T-helper 17 cell (primary cell): ENCODE results near the gene FUT3. TPM values are rescaled to one million over a fixed set of nuclear protein-coding genes. Genes with fewer than 3 reads are reported as not detected.
A peak's percentile ranks its signal among the peaks of the same experiment; 100 is the strongest.
"Not testable (repeated sequence)": the region's sequence is repeated elsewhere in the genome, so short reads cannot be mapped to it uniquely, and the experiment has no call there.

Experiments
- ATAC-seq: fragments of 150-1000 bp; cut with Tn5 transposase; 2 replicates; pipeline ENCODE4 v1.10.0; 2021; ENCODE audit warnings: mild to moderate bottlenecking, moderate library complexity
- DNase-seq, 3 donors: peaks; one replicate each; pipeline versions ENCODE4 v3.0.0 to v3.0.0-alpha.2; 2020 to 2021
- H3K9me3 ChIP-seq: one replicate; pipeline ENCODE4 v1.7.0; 2013; ENCODE audit warnings: low read length, mild to moderate bottlenecking; ENCODE audit not compliant: control insufficient read depth, poor library complexity, severe bottlenecking
- H3K27ac Mint-ChIP-seq: one replicate; pipeline ENCODE4 v1.8.0; 2022; ENCODE audit warnings: mild to moderate bottlenecking, moderate library complexity, mixed read lengths
- H3K27me3 Mint-ChIP-seq: one replicate; pipeline ENCODE4 v1.8.0; 2022; ENCODE audit warnings: mixed read lengths
- H3K36me3 Mint-ChIP-seq: one replicate; pipeline ENCODE4 v1.8.0; 2022; ENCODE audit warnings: low read depth, mixed read lengths
- H3K4me1 Mint-ChIP-seq: one replicate; pipeline ENCODE4 v1.8.0; 2022; ENCODE audit warnings: mild to moderate bottlenecking, mixed read lengths
- H3K4me3 Mint-ChIP-seq: one replicate; pipeline ENCODE4 v1.8.0; 2022; ENCODE audit warnings: mild to moderate bottlenecking, moderate library complexity, mixed read lengths
- total RNA-seq, 4 donors: library from RNA in 2 of 4; stranded (reverse) in 2 of 4; gene quantifications; one replicate each; pipeline ENCODE4 v1.2.3 and lab custom pipeline; 2022 to 2026

FUT3 gene
- total RNA-seq, 2 donors from 2014 or later, result 0.50 TPM; not detected in 1

GRCh38 chr19:5891938-5892771, 40.9 kb upstream of the FUT3 start:
- no peak for DNase-seq
- peak overlapping the region; percentile 65 for H3K27ac Mint-ChIP-seq
- no peaks in the 10 kb centered on the region for H3K36me3 Mint-ChIP-seq
- no peaks in the 10 kb centered on the region for H3K4me1 Mint-ChIP-seq
- H3K4me3 Mint-ChIP-seq, result no peak overlapping the region
- peaks cover 5% of the 10 kb centered on the region for H3K27me3 Mint-ChIP-seq
- H3K9me3 ChIP-seq, result no peaks in the 10 kb centered on the region
- peak; percentile 49 for ATAC-seq

GRCh38 chr19:5891572-5891937, 40.3 kb upstream of the FUT3 start:
- Mint-ChIP-seq H3K27me3 (peaks cover 5% of the 10 kb centered on the region), H3K4me1 (no peaks in the 10 kb centered on the region), H3K36me3 (no peaks in the 10 kb centered on the region), H3K27ac (no peak overlapping the region), H3K4me3 (no peak overlapping the region)
- no peaks in the 10 kb centered on the region for H3K9me3 ChIP-seq
- no peak for DNase-seq
- ATAC-seq, result no peak

GRCh38 chr19:5890099-5890498, 38.9 kb upstream of the FUT3 start:
- H3K9me3 ChIP-seq, result no peaks in the 10 kb centered on the region
- H3K36me3 Mint-ChIP-seq, result no peaks in the 10 kb centered on the region
- peaks cover 10% of the 10 kb centered on the region for H3K27me3 Mint-ChIP-seq
- no peak for DNase-seq
- H3K4me1 Mint-ChIP-seq, result no peaks in the 10 kb centered on the region
- no peak overlapping the region for H3K27ac Mint-ChIP-seq
- ATAC-seq, result no peak
- H3K4me3 Mint-ChIP-seq, result no peak overlapping the region

GRCh38 chr19:5889288-5889971, 38.2 kb upstream of the FUT3 start:
- Mint-ChIP-seq H3K4me3 (no peak overlapping the region), H3K4me1 (no peaks in the 10 kb centered on the region), H3K27ac (no peak overlapping the region), H3K36me3 (no peaks in the 10 kb centered on the region), H3K27me3 (peaks cover 11% of the 10 kb centered on the region)
- no peaks in the 10 kb centered on the region for H3K9me3 ChIP-seq
- ATAC-seq (no peak), DNase-seq (no peak)

- ATAC-seq, H3K4me1 Mint-ChIP-seq, H3K9me3 ChIP-seq, DNase-seq, H3K36me3 Mint-ChIP-seq, H3K27ac Mint-ChIP-seq, H3K4me3 Mint-ChIP-seq: not testable (repeated sequence)
- H3K27me3 Mint-ChIP-seq, result peaks cover 17% of the 10 kb centered on the region
Measured at GRCh38 chr19:5884065-5884811, 33.0 kb upstream of the FUT3 start.

- H3K36me3 Mint-ChIP-seq, H3K9me3 ChIP-seq, H3K27ac Mint-ChIP-seq, DNase-seq, ATAC-seq, H3K4me1 Mint-ChIP-seq, H3K4me3 Mint-ChIP-seq: not testable (repeated sequence)
- peaks cover 17% of the 10 kb centered on the region for H3K27me3 Mint-ChIP-seq
Measured at GRCh38 chr19:5883157-5883873, 32.1 kb upstream of the FUT3 start.

- DNase-seq (no peak), ATAC-seq (no peak)
- H3K36me3 Mint-ChIP-seq, result no peaks in the 10 kb centered on the region
- no peak overlapping the region for H3K4me3 Mint-ChIP-seq
- no peak overlapping the region for H3K27ac Mint-ChIP-seq
- no peaks in the 10 kb centered on the region for H3K4me1 Mint-ChIP-seq
- no peaks in the 10 kb centered on the region for H3K9me3 ChIP-seq
- peaks cover 22% of the 10 kb centered on the region for H3K27me3 Mint-ChIP-seq
Measured at GRCh38 chr19:5882421-5882968, 31.2 kb upstream of the FUT3 start.

GRCh38 chr19:5881543-5882299, 30.5 kb upstream of the FUT3 start:
- Mint-ChIP-seq H3K4me3 (no peak overlapping the region), H3K4me1 (no peaks in the 10 kb centered on the region), H3K36me3 (no peaks in the 10 kb centered on the region), H3K27ac (no peak overlapping the region), H3K27me3 (peaks cover 24% of the 10 kb centered on the region)
- DNase-seq (no peak), ATAC-seq (no peak)
- H3K9me3 ChIP-seq, result no peaks in the 10 kb centered on the region

- Mint-ChIP-seq H3K4me3 (no peak overlapping the region), H3K27me3 (peaks cover 29% of the 10 kb centered on the region)
Measured at GRCh38 chr19:5880604-5881078, 29.4 kb upstream of the FUT3 start.

GRCh38 chr19:5880196-5880595, 28.9 kb upstream of the FUT3 start:
- Mint-ChIP-seq H3K27me3 (peaks cover 25% of the 10 kb centered on the region), H3K36me3 (no peaks in the 10 kb centered on the region), H3K4me1 (no peaks in the 10 kb centered on the region), H3K27ac (no peak overlapping the region), H3K4me3 (no peak overlapping the region)
- DNase-seq, result no peak
- no peak for ATAC-seq
- no peaks in the 10 kb centered on the region for H3K9me3 ChIP-seq

More at GRCh38 chr19:5880604-5881078, 29.4 kb upstream of the FUT3 start:
- no peaks in the 10 kb centered on the region for H3K36me3 Mint-ChIP-seq
- ATAC-seq (no peak), DNase-seq (no peak)
- no peak overlapping the region for H3K27ac Mint-ChIP-seq
- H3K9me3 ChIP-seq, result no peaks in the 10 kb centered on the region
- no peaks in the 10 kb centered on the region for H3K4me1 Mint-ChIP-seq

GRCh38 chr19:5877882-5878281, 26.6 kb upstream of the FUT3 start:
- H3K36me3 Mint-ChIP-seq, result no peaks in the 10 kb centered on the region
- no peaks in the 10 kb centered on the region for H3K4me1 Mint-ChIP-seq
- no peak for DNase-seq
- H3K27ac Mint-ChIP-seq, result no peak overlapping the region
- no peaks in the 10 kb centered on the region for H3K9me3 ChIP-seq
- no peak for ATAC-seq
- H3K27me3 Mint-ChIP-seq, result peaks cover 23% of the 10 kb centered on the region
- no peak overlapping the region for H3K4me3 Mint-ChIP-seq

GRCh38 chr19:5877427-5877826, 26.2 kb upstream of the FUT3 start:
- Mint-ChIP-seq H3K27me3 (peaks cover 20% of the 10 kb centered on the region), H3K27ac (no peak overlapping the region), H3K4me3 (no peak overlapping the region), H3K4me1 (no peaks in the 10 kb centered on the region), H3K36me3 (no peaks in the 10 kb centered on the region)
- no peaks in the 10 kb centered on the region for H3K9me3 ChIP-seq
- ATAC-seq (no peak), DNase-seq (no peak)
